CD4-positive, alpha-beta T cell treated with Interferon alpha-2 for 1 hour (primary cell): Measurements from ENCODE around the gene NSFL1C.

Experiments
- DNase-seq, 2 donors: peaks; one replicate each; pipeline ENCODE4 v3.0.0-alpha.2; 2020 to 2022

The NSFL1C gene

DNA sequence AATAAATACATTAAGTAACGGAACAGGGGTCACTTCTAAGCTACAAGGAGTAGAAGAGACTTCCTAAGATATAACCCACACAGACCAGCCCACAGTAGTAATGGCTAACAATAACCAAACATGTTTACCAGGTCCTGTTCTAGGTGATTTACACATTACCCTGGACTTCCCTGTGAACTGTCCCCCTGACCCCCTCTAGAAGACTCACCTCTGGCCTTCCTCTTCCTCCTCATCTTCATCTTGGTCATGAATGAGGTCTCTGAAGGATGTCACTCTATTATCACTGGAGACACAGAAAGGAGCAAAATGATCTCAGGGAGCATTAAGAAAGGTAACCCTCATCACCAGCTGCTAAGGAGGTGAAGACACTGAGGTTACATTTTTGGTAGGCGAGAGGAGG, 8.7 kb downstream of the NSFL1C start:
- no peak for DNase-seq

- no peak for DNase-seq
Measured at GRCh38 chr20:1456300-1456699, 10.3 kb downstream of the NSFL1C start.

DNA sequence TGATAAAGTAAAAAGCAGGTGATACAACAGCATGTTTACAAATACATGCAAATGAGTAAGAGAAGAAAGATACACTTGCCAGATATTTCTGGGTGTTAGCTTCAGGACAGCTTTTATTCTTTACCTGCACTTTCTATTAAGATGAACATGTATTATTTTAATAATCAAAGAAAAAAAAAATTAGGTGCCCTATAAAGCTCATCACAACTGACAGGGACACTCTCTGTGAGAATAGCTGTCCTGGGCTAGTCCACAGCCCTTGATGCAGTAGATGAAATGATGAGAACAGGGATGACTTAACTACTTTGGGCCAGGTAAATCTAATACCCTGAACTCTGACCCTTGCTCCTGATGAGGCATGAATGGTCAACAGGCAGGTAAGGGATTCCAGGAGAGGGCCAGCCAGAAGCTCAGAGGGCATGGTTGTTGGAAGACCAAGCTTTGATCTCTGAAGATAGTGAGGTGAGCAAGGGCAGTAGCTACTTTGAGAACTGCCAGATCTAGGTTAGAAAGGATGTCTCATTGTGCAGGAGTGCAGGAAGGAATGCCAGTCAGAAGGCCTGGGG, 15.6 kb downstream of the NSFL1C start:
- no peak for DNase-seq

GRCh38 chr20:1449370-1449769, 17.3 kb downstream of the NSFL1C start:
- DNase-seq: no peak

DNA sequence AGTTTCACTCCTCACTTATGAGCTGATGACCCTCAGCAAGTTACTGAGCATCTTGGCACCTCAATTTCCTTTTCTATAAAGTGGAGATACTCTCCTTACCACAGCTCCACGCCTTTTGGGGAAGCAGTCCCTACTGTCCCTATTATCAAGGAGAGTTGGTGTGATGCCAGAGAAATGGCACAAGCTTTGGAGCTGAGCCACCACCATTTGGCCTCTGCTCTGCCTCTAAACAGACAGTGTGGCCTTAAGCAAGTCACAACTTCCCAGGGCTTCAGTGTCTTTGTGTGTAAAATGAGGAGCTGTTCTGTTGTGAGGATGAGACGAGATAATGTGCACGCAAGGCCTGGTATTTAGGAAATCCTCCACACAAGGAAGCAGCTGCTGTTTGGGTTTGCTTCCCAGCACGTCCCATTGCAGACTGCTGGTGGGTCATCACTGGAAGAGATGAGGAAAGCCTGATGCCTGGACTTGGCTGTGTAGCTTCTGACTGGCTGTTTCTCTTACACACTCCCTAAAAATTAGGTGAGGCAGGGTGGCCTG, 18.5 kb downstream of the NSFL1C start:
- no peak for DNase-seq

DNA sequence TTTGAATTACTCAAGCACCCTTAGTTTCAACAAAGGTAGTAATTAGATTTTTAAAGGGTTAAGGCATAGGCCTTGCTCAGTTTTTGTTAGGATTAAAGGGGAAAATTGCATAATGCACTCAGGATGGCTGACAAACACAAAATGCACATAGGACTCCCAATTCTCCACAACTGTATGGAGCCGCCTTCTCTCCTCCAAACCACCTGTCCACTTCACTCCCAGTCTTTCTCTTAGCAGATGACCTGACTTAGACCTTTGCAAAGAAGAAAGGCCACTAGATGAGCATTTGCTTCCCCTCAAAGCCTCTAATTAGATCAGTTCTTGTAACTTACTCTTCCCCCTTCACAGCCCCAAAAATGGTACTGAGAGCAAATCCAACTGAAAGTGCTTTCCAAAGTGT, 20.1 kb downstream of the NSFL1C start:
- DNase-seq: no peak

- DNase-seq: no peak
Measured at GRCh38 chr20:1443085-1443484, 23.6 kb downstream of the NSFL1C start.

- no peak for DNase-seq
Measured at GRCh38 chr20:1442304-1442703, 24.3 kb downstream of the NSFL1C start.

DNA sequence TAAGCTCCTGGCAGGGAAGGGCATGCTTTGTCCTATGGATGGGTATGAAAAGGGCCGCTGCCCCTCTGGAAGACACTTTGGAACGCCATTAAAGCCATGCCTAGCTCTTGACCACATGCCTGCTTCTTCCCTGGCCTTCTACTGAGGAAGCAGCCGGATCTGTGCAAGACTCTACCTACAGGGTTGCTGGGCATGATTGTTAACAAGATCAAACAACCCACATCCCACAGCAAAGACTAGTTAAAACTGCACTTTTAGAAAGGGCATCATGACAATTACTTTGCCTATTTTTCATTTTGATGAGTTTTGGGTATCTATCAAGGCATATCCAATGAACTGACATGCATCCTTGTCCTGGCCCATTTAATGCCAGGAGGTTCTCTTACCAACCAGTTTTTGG, 25.5 kb downstream of the NSFL1C start:
- no peak for DNase-seq

- DNase-seq: peak in 1 of 2 donors; percentile 19
Measured at GRCh38 chr20:1440024-1440423, 26.6 kb downstream of the NSFL1C start.

- no peak for DNase-seq
Measured at GRCh38 chr20:1438361-1438760, 28.3 kb downstream of the NSFL1C start.

DNA sequence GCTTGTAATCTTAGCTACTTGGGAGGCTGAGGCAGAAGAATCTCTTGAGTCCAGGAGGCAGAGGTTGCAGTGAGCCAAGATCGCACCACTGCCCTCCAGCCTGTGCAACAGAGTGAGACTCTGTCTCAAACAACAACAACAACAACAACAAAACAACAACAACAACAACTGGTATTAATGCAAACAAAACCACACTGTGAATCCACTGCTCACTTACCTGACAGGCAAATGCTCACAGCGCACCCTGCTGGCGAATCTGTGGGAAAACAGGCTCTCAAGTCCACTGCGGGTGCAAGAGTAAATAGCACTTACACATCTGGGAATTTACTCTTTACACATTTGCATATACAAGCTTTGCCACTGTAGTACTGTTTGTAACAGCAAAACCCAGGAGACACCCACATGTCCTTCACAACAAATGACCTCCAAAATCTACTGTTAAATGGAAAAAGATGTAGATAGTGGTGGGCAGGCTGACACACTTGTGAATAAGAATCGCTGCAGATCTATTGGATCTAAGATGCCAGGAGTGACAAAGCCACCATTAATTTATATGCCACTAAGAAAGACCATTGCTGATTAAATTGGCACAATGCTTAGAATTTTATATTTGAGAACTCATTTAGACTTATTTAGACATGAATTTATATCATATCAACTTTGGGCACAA, 29.3 kb downstream of the NSFL1C start:
- peak; percentile 80 to 83 for DNase-seq

GRCh38 chr20:1436263-1436662, 30.4 kb downstream of the NSFL1C start:
- no peak for DNase-seq

DNA sequence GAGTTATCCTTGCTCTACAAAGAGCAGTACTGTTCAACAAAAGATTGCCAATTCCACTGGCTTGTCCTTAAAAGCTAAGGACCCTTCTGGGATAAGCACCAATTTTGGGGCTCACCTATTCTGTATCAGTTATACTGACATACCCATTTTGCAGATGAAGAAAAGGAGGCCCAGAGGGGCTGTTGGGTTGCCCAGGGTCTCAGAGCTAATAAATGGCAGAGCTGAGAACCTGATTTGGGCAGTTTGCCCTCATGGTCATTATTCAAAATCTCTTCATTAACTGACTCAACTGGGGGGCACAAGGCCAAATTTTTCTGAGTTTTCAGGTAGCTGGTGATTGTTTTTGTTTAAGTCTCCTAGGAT, 31.3 kb downstream of the NSFL1C start:
- DNase-seq: no peak

- DNase-seq: peak; percentile 80 to 83
Measured at GRCh38 chr20:1434571-1435336, 31.9 kb downstream of the NSFL1C start.

DNA sequence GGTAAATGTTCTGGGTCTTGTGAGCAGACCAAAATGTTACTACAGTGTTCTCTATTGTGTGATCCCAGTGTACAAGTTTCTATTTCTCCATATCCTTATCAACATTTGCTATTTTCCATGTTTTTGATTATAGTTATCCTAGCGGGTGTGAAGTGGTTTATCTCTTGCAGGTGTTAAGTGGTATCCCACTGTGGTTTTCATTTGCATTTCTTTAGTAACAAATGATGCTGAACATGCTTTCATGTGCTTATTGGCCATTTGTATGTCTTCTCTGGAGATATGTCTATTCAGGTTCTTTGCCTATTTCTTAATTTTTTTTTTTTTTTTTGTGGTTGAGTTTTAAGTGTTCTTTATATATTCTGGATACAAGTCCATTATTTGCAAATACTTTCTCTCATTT, 35.5 kb downstream of the NSFL1C start:
- no peak for DNase-seq

DNA sequence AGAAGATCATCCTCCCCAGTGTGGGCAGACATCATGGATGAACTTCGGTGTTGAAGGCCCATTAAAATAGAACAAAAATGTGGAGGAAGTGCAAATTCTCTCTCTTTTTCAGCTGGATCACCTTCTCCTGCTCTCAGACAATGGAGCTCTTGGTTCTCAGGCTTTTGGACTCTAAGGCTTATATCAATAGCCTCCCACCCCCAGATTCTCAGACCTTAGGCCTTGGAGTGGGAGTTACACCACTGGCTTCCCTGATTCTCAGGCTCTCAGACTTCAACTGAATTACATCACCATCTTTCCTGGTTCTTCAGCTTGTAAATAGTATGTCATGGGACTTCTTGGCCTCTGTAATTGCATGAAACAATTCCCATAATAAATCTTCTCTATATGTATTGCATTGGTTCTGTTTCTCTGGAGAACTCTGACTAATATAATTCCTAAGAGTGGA, 36.6 kb downstream of the NSFL1C start:
- DNase-seq: no peak

DNA sequence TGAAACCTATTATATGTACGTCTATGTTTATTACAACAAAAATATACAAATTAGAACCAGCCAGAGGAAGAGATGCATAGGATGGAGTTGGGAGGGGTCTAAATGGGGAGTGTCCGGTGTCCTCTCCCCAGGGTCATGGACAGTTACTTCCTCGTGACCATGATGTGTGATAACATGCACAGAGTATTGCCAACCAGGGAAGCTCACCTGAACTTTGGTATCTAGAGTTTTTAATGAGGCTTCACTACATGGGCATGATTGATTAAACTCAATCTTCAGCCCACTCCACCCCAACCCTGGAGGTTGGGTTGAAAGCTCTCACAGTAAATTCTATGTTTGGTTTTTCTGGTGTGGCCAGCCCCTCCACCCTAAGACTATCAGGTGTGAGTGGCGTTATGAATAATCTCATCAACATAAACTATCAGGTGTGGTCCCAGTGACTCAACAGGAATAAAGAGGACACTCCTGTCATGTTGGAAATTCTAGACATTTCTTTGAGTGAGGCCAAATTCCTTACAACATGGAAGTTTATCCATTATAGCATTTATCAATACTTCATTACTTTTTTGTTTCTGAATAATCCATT, 37.4 kb downstream of the NSFL1C start:
- DNase-seq: no peak

GRCh38 chr20:1427457-1428054, 39.1 kb downstream of the NSFL1C start:
- DNase-seq: no peak

DNA sequence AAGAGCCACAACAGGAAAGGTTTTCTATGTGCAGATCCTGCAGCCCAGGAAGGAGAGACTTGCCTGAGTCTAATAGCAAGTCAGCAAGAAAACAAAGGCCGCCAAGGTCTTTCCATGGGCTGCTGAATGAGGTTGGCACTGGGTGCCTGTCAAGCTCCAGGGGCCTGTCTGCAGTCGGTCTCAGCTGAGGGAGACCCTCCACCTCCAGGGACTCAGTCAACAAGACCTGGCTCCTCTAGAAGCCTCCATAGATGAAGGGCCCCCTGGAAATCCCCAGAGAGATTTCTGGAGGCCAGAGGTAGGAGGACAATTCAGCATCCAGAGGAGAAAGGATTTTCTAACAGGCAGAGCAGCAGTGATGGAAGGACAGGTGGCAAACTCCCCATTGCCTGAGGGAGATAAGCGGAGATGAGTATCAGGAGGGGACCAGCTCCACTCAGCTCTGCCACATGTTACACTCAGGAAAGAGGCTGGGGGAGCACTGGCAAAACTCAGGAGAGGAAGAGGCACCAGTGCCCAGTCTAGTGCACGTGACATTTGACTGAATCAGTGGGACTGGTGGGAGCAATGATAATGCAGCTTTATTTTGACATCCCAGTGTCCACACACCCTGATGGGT, 40.3 kb downstream of the NSFL1C start:
- DNase-seq: no peak

DNA sequence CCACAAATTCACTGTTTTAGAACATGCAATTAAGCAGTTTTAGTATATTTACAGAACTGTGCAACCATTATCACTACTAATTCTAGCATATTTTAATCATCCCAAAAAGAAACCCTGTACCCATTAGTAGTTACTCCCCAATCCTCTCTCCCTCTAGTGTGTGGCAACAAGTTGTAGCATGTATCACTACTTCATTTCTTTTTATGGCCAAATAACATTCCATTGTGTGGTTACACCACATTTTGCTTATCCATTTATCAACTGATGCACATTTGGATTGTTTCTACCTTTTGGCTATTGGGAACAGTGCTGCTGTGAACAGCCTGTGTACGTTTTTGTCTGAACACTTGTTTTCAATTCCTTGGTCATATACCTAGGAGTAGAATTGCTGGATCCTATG, 42.3 kb downstream of the NSFL1C start:
- DNase-seq: no peak

DNA sequence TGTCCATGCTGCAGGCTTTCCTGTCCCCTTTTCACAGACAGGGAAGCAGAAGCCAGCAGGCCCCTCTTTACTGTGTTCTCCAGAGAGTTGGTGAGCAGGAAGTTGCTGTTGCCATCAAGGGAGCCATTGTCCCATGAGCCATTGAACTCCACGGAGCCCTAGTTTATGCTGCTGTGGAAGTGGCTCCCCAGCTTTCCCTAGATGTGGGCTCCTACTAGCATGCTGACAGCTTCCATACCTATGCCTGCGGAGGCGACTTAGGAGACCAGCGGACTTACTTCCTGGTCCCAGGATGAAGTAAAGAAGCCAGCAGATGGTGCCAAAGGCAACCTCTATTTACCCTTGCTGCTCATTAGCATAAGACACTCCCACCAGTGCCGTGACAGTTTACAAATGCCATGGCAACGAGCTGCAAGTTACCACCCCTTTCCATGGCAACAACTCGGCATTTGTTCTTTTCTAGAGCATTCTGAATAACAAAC, 43.0 kb downstream of the NSFL1C start:
- peak; percentile 37 to 45 for DNase-seq

GRCh38 chr20:1423206-1423605, 43.4 kb downstream of the NSFL1C start:
- DNase-seq: no peak
